ENCODE results near the gene CRYGC. TPM values are rescaled to one million over a fixed set of nuclear protein-coding genes. Genes with fewer than 3 reads are reported as not detected.
"Not testable (repeated sequence)": the region's sequence is repeated elsewhere in the genome, so short reads cannot be mapped to it uniquely, and the experiment has no call there.

Gene CRYGC
- polyA plus RNA-seq, 6 donors from 2014 or later: not detected

- Mint-ChIP-seq H3K36me3 (no peaks in the 10 kb centered on the region), H3K9me3 (peaks cover 0 to 8% (median 4%) of the 10 kb centered on the region in 7 donors), H3K4me3 (no peak overlapping the region), H3K27me3 (peaks cover 24 to 34% (median 29%) of the 10 kb centered on the region in 3 donors), H3K27ac (no peak overlapping the region), H3K4me1 (peaks cover 4 to 11% (median 7%) of the 10 kb centered on the region in 3 donors)
- ATAC-seq (ENCODE audit: low read depth in 2 of 2): no peak
- no peak for DNase-seq
Observed at GRCh38 chr2:208128136-208128535, 1.5 kb downstream of the CRYGC start.

- H3K27ac Mint-ChIP-seq: no peak overlapping the region
- no peaks in the 10 kb centered on the region for H3K36me3 Mint-ChIP-seq
- H3K27me3 Mint-ChIP-seq: peaks cover 24 to 30% (median 29%) of the 10 kb centered on the region in 3 donors
- no peak overlapping the region for H3K4me3 Mint-ChIP-seq
- ATAC-seq (ENCODE audit: low read depth in 2 of 2) (no peak), DNase-seq (no peak)
- peaks cover 0 to 8% (median 4%) of the 10 kb centered on the region in 7 donors for H3K9me3 Mint-ChIP-seq
- peaks cover 4 to 11% (median 7%) of the 10 kb centered on the region in 3 donors for H3K4me1 Mint-ChIP-seq
Observed at GRCh38 chr2:208127090-208127489, 2.5 kb downstream of the CRYGC start.

- Mint-ChIP-seq H3K27me3 (peaks cover 32 to 36% (median 33%) of the 10 kb centered on the region in 3 donors), H3K4me1 (peaks cover 4 to 11% (median 7%) of the 10 kb centered on the region in 3 donors), H3K4me3 (no peak overlapping the region), H3K36me3 (no peaks in the 10 kb centered on the region), H3K27ac (no peak overlapping the region), H3K9me3 (peaks cover 0 to 8% (median 4%) of the 10 kb centered on the region in 7 donors)
- no peak for ATAC-seq (ENCODE audit: low read depth in 2 of 2)
- no peak for DNase-seq
Observed at GRCh38 chr2:208125251-208125650, 4.4 kb downstream of the CRYGC start.

- peaks cover 33 to 40% (median 33%) of the 10 kb centered on the region in 3 donors for H3K27me3 Mint-ChIP-seq
- peak; percentile 57 to 58 for ATAC-seq (ENCODE audit: low read depth in 2 of 2)
- not testable (repeated sequence) for H3K9me3 Mint-ChIP-seq
Observed at GRCh38 chr2:208124013-208124715, 5.5 kb downstream of the CRYGC start, which contains the start of gene CRYGD. Gene CRYGD, minus strand, starts transcription at chr2:208124524. Its CDS starts 51 bp downstream, at chr2:208124473.

GRCh38 chr2:208122248-208122647, 7.4 kb downstream of the CRYGC start:
- no peak overlapping the region for H3K4me3 Mint-ChIP-seq
- H3K4me1 Mint-ChIP-seq: peaks cover 4 to 11% (median 7%) of the 10 kb centered on the region in 3 donors
- H3K36me3 Mint-ChIP-seq: no peaks in the 10 kb centered on the region
- no peak overlapping the region for H3K27ac Mint-ChIP-seq
- DNase-seq (no peak), ATAC-seq (ENCODE audit: low read depth in 2 of 2) (no peak)
- H3K9me3 Mint-ChIP-seq: peaks cover 0 to 4% (median 0%) of the 10 kb centered on the region in 7 donors
- peaks cover 28 to 38% (median 37%) of the 10 kb centered on the region in 3 donors for H3K27me3 Mint-ChIP-seq

More at GRCh38 chr2:208124013-208124715, 5.5 kb downstream of the CRYGC start, which contains the start of gene CRYGD:
- Mint-ChIP-seq H3K27ac (peak within 1 kb of the TSS in 1 of 6 donors; percentile 47), H3K4me1 (peaks cover 4 to 11% (median 7%) of the 10 kb centered on the region in 3 donors), H3K4me3 (peak within 1 kb of the TSS in 6 of 8 donors; percentile 21 to 76 (median 62))
- H3K36me3 Mint-ChIP-seq, DNase-seq: not testable (repeated sequence)

GRCh38 chr2:208118918-208119317, 10.7 kb downstream of the CRYGC start:
- no peak for DNase-seq
- no peak for ATAC-seq (ENCODE audit: low read depth in 2 of 2)
- Mint-ChIP-seq H3K4me1 (peaks cover 0 to 3% (median 1%) of the 10 kb centered on the region in 3 donors), H3K27me3 (peaks cover 7 to 26% (median 19%) of the 10 kb centered on the region in 3 donors), H3K4me3 (no peak overlapping the region), H3K9me3 (no peaks in the 10 kb centered on the region), H3K27ac (no peak overlapping the region), H3K36me3 (no peaks in the 10 kb centered on the region)

- H3K4me3 Mint-ChIP-seq, H3K4me1 Mint-ChIP-seq, H3K9me3 Mint-ChIP-seq: not testable (repeated sequence)
Observed at GRCh38 chr2:208117390-208117789, 12.2 kb downstream of the CRYGC start.

GRCh38 chr2:208112969-208113368, 16.7 kb downstream of the CRYGC start:
- Mint-ChIP-seq H3K27me3 (peaks cover 0 to 42% (median 22%) of the 10 kb centered on the region in 3 donors), H3K9me3 (no peaks in the 10 kb centered on the region), H3K27ac (no peak overlapping the region), H3K4me1 (no peaks in the 10 kb centered on the region), H3K4me3 (no peak overlapping the region), H3K36me3 (no peaks in the 10 kb centered on the region)
- ATAC-seq (ENCODE audit: low read depth in 2 of 2) (no peak), DNase-seq (no peak)

More at GRCh38 chr2:208117390-208117789, 12.2 kb downstream of the CRYGC start:
- H3K27ac Mint-ChIP-seq; H3K36me3 Mint-ChIP-seq; DNase-seq; ATAC-seq (ENCODE audit: low read depth in 2 of 2): not testable (repeated sequence)
- H3K27me3 Mint-ChIP-seq: peaks cover 3 to 35% (median 23%) of the 10 kb centered on the region in 3 donors

GRCh38 chr2:208112273-208112745, 17.3 kb downstream of the CRYGC start:
- H3K27me3 Mint-ChIP-seq: peaks cover 0 to 43% (median 24%) of the 10 kb centered on the region in 3 donors
- DNase-seq; ATAC-seq (ENCODE audit: low read depth in 2 of 2); H3K36me3 Mint-ChIP-seq; H3K27ac Mint-ChIP-seq; H3K9me3 Mint-ChIP-seq; H3K4me1 Mint-ChIP-seq; H3K4me3 Mint-ChIP-seq: not testable (repeated sequence)

- Mint-ChIP-seq H3K27me3 (peaks cover 20 to 52% (median 38%) of the 10 kb centered on the region in 3 donors), H3K36me3 (no peaks in the 10 kb centered on the region), H3K4me3 (no peak overlapping the region), H3K9me3 (peaks cover 0 to 10% (median 0%) of the 10 kb centered on the region in 7 donors), H3K27ac (no peak overlapping the region), H3K4me1 (no peaks in the 10 kb centered on the region)
- no peak for ATAC-seq (ENCODE audit: low read depth in 2 of 2)
- no peak for DNase-seq
Observed at GRCh38 chr2:208103616-208104015, 26.0 kb downstream of the CRYGC start.

- H3K36me3 Mint-ChIP-seq: no peaks in the 10 kb centered on the region
- peaks cover 20 to 45% (median 32%) of the 10 kb centered on the region in 3 donors for H3K27me3 Mint-ChIP-seq
- no peak for DNase-seq
- ATAC-seq (ENCODE audit: low read depth in 2 of 2): no peak
- no peak overlapping the region for H3K27ac Mint-ChIP-seq
- H3K4me3 Mint-ChIP-seq: no peak overlapping the region
- peaks cover 0 to 10% (median 0%) of the 10 kb centered on the region in 7 donors for H3K9me3 Mint-ChIP-seq
- H3K4me1 Mint-ChIP-seq: no peaks in the 10 kb centered on the region
Observed at GRCh38 chr2:208101716-208102631, 27.7 kb downstream of the CRYGC start.

GRCh38 chr2:208099682-208100470, 29.8 kb downstream of the CRYGC start:
- ATAC-seq (ENCODE audit: low read depth in 2 of 2) (no peak), DNase-seq (no peak)
- H3K27me3 Mint-ChIP-seq: peaks cover 22 to 34% (median 24%) of the 10 kb centered on the region in 3 donors
- no peak overlapping the region for H3K27ac Mint-ChIP-seq
- H3K9me3 Mint-ChIP-seq: peaks cover 0 to 10% (median 0%) of the 10 kb centered on the region in 7 donors
- no peak overlapping the region for H3K4me3 Mint-ChIP-seq
- no peaks in the 10 kb centered on the region for H3K36me3 Mint-ChIP-seq
- no peaks in the 10 kb centered on the region for H3K4me1 Mint-ChIP-seq

All from naive B cell (primary cell).